Neural cell (in vitro differentiated cells): ENCODE results near the gene PDE11A. TPM values are rescaled to one million over a fixed set of nuclear protein-coding genes. Genes with fewer than 3 reads are reported as not detected.

Experiments
- H2AFZ ChIP-seq: fragments of 200-600, 300-800 bp; sonication (generic), shearing (Covaris generic); 2 replicates; pipeline ENCODE4 v1.6.0; 2014; ENCODE audit warnings: low read depth, mild to moderate bottlenecking, antibody characterized with exemption, low read length, moderate library complexity
- H3F3A ChIP-seq: fragments of 200-600 bp; shearing (Covaris generic); 2 replicates; pipeline ENCODE4 v1.6.1; 2016; ENCODE audit warnings: mild to moderate bottlenecking, moderate library complexity, mixed read lengths, antibody characterized with exemption, low read length; ENCODE audit not compliant: insufficient read depth, poor library complexity, severe bottlenecking
- H3K27ac ChIP-seq: fragments of 200-600, 300-800 bp; sonication (generic), shearing (Covaris generic); 2 replicates; pipeline ENCODE4 v1.5.1; 2014; ENCODE audit warnings: mild to moderate bottlenecking, low read length, moderate library complexity
- H3K27me3 ChIP-seq: fragments of 300-800, 200-600 bp; sonication (generic), shearing (Covaris generic); 2 replicates; pipeline ENCODE4 v1.6.0; 2014; ENCODE audit warnings: mild to moderate bottlenecking, low read depth, low read length, moderate library complexity; ENCODE audit not compliant: insufficient read depth
- H3K36me3 ChIP-seq: fragments of 300-800, 200-600 bp; sonication (generic), shearing (Covaris generic); 2 replicates; pipeline ENCODE4 v1.5.1; 2014; ENCODE audit warnings: mild to moderate bottlenecking, antibody characterized with exemption, low read length, moderate library complexity; ENCODE audit not compliant: insufficient read depth
- H3K4me2 ChIP-seq: fragments of 300-800, 200-600 bp; sonication (generic), shearing (Covaris generic); 2 replicates; pipeline ENCODE4 v1.6.0; 2014; ENCODE audit warnings: mild to moderate bottlenecking, low read length
- H3K4me3 ChIP-seq: fragments of 300-800, 200-600 bp; sonication (generic), shearing (Covaris generic); 2 replicates; pipeline ENCODE4 v1.5.1; 2014; ENCODE audit warnings: mild to moderate bottlenecking, low read length, moderate library complexity
- H3K79me2 ChIP-seq: fragments of 200-600 bp; shearing (Covaris generic); replicated peaks from 2 replicates; pipeline ENCODE4 v1.6.0; 2014; ENCODE audit warnings: mild to moderate bottlenecking, low read length, moderate library complexity; ENCODE audit not compliant: insufficient read depth
- H3K9ac ChIP-seq: fragments of 300-800, 200-600 bp; sonication (generic), shearing (Covaris generic); 2 replicates; pipeline ENCODE4 v1.6.1; 2016; ENCODE audit warnings: mild to moderate bottlenecking, low read length, mixed read lengths
- H3K9me2 ChIP-seq: fragments of 200-600 bp; shearing (Covaris generic); 2 replicates; pipeline ENCODE4 v1.6.1; 2016; ENCODE audit warnings: mild to moderate bottlenecking, low read length, mixed read lengths; ENCODE audit not compliant: insufficient read depth
- H3K9me3 ChIP-seq: fragments of 200-600, 300-800 bp; sonication (generic), shearing (Covaris generic); 2 replicates; pipeline ENCODE4 v1.6.1; 2016; ENCODE audit warnings: mild to moderate bottlenecking, mixed run types, low read length, moderate library complexity, mixed read lengths
- H4K20me1 ChIP-seq: fragments of 200-600 bp; shearing (Covaris generic); 2 replicates; pipeline ENCODE4 v1.6.1; 2016; ENCODE audit warnings: mild to moderate bottlenecking, mixed run types; ENCODE audit not compliant: insufficient read depth
- EP300 ChIP-seq: fragments of 450-650 bp; conservative IDR thresholded peaks from 2 replicates; pipeline ENCODE4 v1.6.1; 2014; ENCODE audit warnings: antibody characterized with exemption, mild to moderate bottlenecking, moderate library complexity; ENCODE audit not compliant: poor library complexity, severe bottlenecking
- EZH2 ChIP-seq: fragments of 200-600, 300-800 bp; shearing (Covaris generic), sonication (generic); IDR thresholded peaks from 2 replicates; pipeline ENCODE4 v1.6.1; 2014; ENCODE audit warnings: antibody characterized with exemption, low read length, borderline replicate concordance, mild to moderate bottlenecking; ENCODE audit not compliant: insufficient read depth, poor library complexity, severe bottlenecking
- MXI1 ChIP-seq: fragments of 450-650 bp; conservative IDR thresholded peaks from 2 replicates; pipeline ENCODE4 v1.6.1; 2014; ENCODE audit warnings: antibody characterized with exemption, mild to moderate bottlenecking; ENCODE audit not compliant: poor library complexity, severe bottlenecking
- POLR2AphosphoS5 ChIP-seq: IDR thresholded peaks from 2 replicates; pipeline ENCODE4 v1.6.1; 2012
- RAD21 ChIP-seq: fragments of 450-650 bp; conservative IDR thresholded peaks from 2 replicates; pipeline ENCODE4 v1.6.1; 2014; ENCODE audit warnings: antibody characterized with exemption, mild to moderate bottlenecking, moderate library complexity
- SMC3 ChIP-seq: fragments of 450-650 bp; conservative IDR thresholded peaks from 2 replicates; pipeline ENCODE4 v1.6.1; 2014; ENCODE audit warnings: antibody characterized with exemption, mild to moderate bottlenecking, moderate library complexity; ENCODE audit not compliant: poor library complexity
- TAF1 ChIP-seq: IDR thresholded peaks from 2 replicates; pipeline ENCODE4 v1.6.1; 2012; ENCODE audit warnings: low read depth
- polyA plus RNA-seq: library from polyadenylated mRNA; depleted of rRNA; stranded (reverse); fragments of >200 nt; gene quantifications from 2 replicates; pipeline ENCODE4 v1.2.3, GENCODE V29; 2014
- TF ChIP-seq, protein P1 (sequence below): IDR thresholded peaks from 2 replicates; pipeline ENCODE4 v1.6.1; 2012; ENCODE audit warnings: borderline replicate concordance
- TF ChIP-seq, protein P2 (sequence below): fragments of 450-650 bp; IDR thresholded peaks from 2 replicates; pipeline ENCODE4 v1.5.1; 2014; ENCODE audit warnings: antibody characterized with exemption, mild to moderate bottlenecking, moderate library complexity; ENCODE audit not compliant: poor library complexity, severe bottlenecking

PDE11A gene
- polyA plus RNA-seq, 1 donor from 2014 or later = 0.89 TPM

DNA sequence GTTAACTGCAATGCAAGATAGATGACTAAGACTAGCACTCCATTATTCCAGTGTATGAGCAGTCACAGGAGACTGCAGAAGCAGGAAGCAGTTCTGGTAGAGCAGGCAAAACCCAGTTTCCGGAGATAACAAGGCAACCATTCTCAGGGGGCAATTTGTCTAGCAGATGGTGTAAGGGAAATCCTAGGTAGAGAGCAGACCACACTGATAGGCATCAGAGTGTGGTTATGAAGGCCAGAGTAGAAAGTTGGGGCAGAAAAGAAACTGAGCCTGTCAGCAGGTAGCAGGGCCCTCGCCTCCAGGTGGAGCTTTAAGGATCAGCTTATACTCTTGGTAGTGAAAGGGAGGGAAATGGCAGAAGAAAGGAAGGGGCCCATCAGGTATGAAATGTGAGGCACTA lies 164.4 kb downstream of the PDE11A start:
- Histone ChIP-seq H3K4me2 (no peak overlapping the region), H3K9me2 (no peaks in the 10 kb centered on the region), H3K27ac (no peak overlapping the region), H3K79me2 (no peaks in the 10 kb centered on the region), H3K9me3 (no peaks in the 10 kb centered on the region), H4K20me1 (no peaks in the 10 kb centered on the region), H2AFZ (no peak overlapping the region), H3K27me3 (peaks cover 42% of the 10 kb centered on the region), H3K4me3 (no peak overlapping the region), H3K36me3 (no peaks in the 10 kb centered on the region), H3F3A (no peaks in the 10 kb centered on the region), H3K9ac (no peak overlapping the region)
- TF ChIP-seq, protein P1, sequence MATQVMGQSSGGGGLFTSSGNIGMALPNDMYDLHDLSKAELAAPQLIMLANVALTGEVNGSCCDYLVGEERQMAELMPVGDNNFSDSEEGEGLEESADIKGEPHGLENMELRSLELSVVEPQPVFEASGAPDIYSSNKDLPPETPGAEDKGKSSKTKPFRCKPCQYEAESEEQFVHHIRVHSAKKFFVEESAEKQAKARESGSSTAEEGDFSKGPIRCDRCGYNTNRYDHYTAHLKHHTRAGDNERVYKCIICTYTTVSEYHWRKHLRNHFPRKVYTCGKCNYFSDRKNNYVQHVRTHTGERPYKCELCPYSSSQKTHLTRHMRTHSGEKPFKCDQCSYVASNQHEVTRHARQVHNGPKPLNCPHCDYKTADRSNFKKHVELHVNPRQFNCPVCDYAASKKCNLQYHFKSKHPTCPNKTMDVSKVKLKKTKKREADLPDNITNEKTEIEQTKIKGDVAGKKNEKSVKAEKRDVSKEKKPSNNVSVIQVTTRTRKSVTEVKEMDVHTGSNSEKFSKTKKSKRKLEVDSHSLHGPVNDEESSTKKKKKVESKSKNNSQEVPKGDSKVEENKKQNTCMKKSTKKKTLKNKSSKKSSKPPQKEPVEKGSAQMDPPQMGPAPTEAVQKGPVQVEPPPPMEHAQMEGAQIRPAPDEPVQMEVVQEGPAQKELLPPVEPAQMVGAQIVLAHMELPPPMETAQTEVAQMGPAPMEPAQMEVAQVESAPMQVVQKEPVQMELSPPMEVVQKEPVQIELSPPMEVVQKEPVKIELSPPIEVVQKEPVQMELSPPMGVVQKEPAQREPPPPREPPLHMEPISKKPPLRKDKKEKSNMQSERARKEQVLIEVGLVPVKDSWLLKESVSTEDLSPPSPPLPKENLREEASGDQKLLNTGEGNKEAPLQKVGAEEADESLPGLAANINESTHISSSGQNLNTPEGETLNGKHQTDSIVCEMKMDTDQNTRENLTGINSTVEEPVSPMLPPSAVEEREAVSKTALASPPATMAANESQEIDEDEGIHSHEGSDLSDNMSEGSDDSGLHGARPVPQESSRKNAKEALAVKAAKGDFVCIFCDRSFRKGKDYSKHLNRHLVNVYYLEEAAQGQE = no peak
- TF ChIP-seq, protein P2, sequence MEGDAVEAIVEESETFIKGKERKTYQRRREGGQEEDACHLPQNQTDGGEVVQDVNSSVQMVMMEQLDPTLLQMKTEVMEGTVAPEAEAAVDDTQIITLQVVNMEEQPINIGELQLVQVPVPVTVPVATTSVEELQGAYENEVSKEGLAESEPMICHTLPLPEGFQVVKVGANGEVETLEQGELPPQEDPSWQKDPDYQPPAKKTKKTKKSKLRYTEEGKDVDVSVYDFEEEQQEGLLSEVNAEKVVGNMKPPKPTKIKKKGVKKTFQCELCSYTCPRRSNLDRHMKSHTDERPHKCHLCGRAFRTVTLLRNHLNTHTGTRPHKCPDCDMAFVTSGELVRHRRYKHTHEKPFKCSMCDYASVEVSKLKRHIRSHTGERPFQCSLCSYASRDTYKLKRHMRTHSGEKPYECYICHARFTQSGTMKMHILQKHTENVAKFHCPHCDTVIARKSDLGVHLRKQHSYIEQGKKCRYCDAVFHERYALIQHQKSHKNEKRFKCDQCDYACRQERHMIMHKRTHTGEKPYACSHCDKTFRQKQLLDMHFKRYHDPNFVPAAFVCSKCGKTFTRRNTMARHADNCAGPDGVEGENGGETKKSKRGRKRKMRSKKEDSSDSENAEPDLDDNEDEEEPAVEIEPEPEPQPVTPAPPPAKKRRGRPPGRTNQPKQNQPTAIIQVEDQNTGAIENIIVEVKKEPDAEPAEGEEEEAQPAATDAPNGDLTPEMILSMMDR = no peak
- TF ChIP-seq RAD21 (no peak), MXI1 (no peak), EP300 (no peak), EZH2 (no peak), SMC3 (no peak), POLR2AphosphoS5 (no peak), TAF1 (no peak)

DNA sequence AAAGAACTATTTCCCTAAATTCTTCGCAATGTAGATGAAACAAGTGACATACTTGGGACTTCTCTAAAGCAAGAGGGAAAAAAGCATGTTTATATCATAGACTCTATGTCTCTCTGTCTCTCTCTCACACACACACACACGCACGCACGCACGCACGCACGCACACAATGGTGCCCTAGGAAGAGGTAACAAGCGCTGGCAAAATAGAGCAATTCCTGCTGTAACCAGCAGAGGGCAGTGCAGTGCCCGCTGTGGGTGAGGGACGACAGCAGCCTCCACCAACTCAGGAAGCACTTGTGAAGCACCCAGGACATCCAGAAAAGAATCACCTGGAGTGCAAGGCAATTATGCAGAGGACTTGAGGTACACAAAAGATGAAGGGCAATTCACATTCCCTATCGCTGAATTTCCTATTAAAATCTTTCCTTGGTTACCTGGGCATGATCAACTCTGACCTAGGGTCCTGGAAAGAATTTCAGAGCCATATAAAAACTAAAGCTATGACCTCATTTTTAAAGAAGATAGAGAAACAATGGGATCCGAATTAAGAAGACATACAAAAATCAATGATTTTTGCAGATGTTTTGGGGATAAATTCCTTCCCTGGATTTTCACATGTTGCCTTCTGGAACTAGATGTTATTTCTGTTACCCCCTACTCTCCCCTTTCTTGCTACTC lies 166.4 kb downstream of the PDE11A start:
- no peaks in the 10 kb centered on the region for H3F3A ChIP-seq
- H3K9me3 ChIP-seq = no peaks in the 10 kb centered on the region
- no peak overlapping the region for H2AFZ ChIP-seq
- peaks cover 25% of the 10 kb centered on the region for H3K27me3 ChIP-seq
- no peaks in the 10 kb centered on the region for H3K9me2 ChIP-seq
- H3K36me3 ChIP-seq = no peaks in the 10 kb centered on the region
- H3K4me3 ChIP-seq = no peak overlapping the region
- TF ChIP-seq, protein P2 = peak; percentile 70
- TF ChIP-seq SMC3 (peak; percentile 48), EZH2 (no peak), RAD21 (peak; percentile 26)
- H3K79me2 ChIP-seq = no peaks in the 10 kb centered on the region
- no peaks in the 10 kb centered on the region for H4K20me1 ChIP-seq
- H3K4me2 ChIP-seq = no peak overlapping the region
- H3K9ac ChIP-seq = no peak overlapping the region
- H3K27ac ChIP-seq = no peak overlapping the region
